ENCODE measurements around the gene GHDC.

GRCh38 chr17:42212382-42212781, 18.1 kb upstream of the GHDC start:
- TF ChIP-seq JUN (IDR thresholded peaks at IDR 0.05; ENCODE audit: borderline replicate concordance, insufficient read depth, insufficient read length, low read depth) = no peak
- no peak for TF ChIP-seq CTCF (IDR thresholded peaks at IDR 0.05; ENCODE audit: extremely low read depth in 1 of 2, insufficient read depth in 1 of 2, low read depth in 1 of 2, low read length in 2 of 2)
- no peak for TF ChIP-seq POLR2A (IDR thresholded peaks at IDR 0.05; ENCODE audit: low read depth, low read length)
- no peak for TF ChIP-seq EZH2 (IDR thresholded peaks at IDR 0.05; ENCODE audit: borderline replicate concordance, low read depth, low read length, severe bottlenecking)
- TF ChIP-seq POLR2AphosphoS5 (IDR thresholded peaks at IDR 0.05; ENCODE audit: insufficient read depth, low read depth, low read length) = no peak

Data from endothelial cell of umbilical vein (primary cell).